Measurements from ENCODE around the gene MUC2.

DNA sequence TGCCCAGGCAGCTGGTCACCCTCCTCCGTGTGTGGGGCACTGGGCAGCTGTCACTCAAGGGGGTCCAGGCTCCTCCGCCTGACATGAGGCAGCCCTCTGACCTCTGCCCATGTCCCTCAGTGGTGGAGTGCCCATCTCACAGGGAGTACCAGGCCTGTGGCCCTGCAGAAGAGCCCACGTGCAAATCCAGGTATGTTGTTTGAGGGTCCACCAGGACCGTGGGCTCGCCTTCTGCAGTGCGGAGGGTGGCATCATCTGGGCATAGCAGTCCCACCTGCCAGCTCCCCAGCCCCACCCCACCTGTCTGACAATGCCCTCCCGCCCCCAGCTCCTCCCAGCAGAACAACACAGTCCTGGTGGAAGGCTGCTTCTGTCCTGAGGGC, 30.5 kb downstream of the MUC2 start:
- TF ChIP-seq, protein P1, sequence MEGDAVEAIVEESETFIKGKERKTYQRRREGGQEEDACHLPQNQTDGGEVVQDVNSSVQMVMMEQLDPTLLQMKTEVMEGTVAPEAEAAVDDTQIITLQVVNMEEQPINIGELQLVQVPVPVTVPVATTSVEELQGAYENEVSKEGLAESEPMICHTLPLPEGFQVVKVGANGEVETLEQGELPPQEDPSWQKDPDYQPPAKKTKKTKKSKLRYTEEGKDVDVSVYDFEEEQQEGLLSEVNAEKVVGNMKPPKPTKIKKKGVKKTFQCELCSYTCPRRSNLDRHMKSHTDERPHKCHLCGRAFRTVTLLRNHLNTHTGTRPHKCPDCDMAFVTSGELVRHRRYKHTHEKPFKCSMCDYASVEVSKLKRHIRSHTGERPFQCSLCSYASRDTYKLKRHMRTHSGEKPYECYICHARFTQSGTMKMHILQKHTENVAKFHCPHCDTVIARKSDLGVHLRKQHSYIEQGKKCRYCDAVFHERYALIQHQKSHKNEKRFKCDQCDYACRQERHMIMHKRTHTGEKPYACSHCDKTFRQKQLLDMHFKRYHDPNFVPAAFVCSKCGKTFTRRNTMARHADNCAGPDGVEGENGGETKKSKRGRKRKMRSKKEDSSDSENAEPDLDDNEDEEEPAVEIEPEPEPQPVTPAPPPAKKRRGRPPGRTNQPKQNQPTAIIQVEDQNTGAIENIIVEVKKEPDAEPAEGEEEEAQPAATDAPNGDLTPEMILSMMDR (conservative IDR thresholded peaks at IDR 0.05; ENCODE audit: low read length): no peak
- TF ChIP-seq EZH2phosphoT487 (IDR thresholded peaks at IDR 0.05; ENCODE audit: borderline replicate concordance): no peak
